GM13977 (cell line): ENCODE measurements around the gene EFCAB12.
"Not testable (repeated sequence)": the region's sequence is repeated elsewhere in the genome, so short reads cannot be mapped to it uniquely, and the experiment has no call there.

Experiments used
- DNase-seq: peaks from one replicate; pipeline ENCODE4 v3.0.0; 2012; ENCODE audit warnings: low spot score
- CTCF ChIP-seq: IDR thresholded peaks from 2 replicates; pipeline ENCODE4 v1.5.1; 2012; ENCODE audit warnings: mild to moderate bottlenecking, control low read depth; ENCODE audit not compliant: insufficient read depth; ENCODE audit errors: extremely low read depth, missing control alignments
- in situ Hi-C: fragments of 300-500 bp; cut with MboI; formaldehyde crosslinking; loops from one replicate; pipeline ENCODE4 v1.12.0; 2022; ENCODE audit warnings: low sequenced_read_pairs, low pct_unique_long_range_greater_than_20kb, mixed read lengths, inconsistent platforms; ENCODE audit not compliant: unreplicated experiment

Gene EFCAB12

GRCh38 chr3:129399895-129400357 is 28.5 kb downstream of the EFCAB12 start:
- no peak for DNase-seq
- no peak for TF ChIP-seq CTCF
- in situ Hi-C loops: no loop called here

GRCh38 chr3:129399145-129399894 is 29.1 kb downstream of the EFCAB12 start:
- peak; percentile 85 for DNase-seq
- TF ChIP-seq CTCF: peak; percentile 78
- in situ Hi-C loops: no loop called here

GRCh38 chr3:129398803-129399144 is 29.7 kb downstream of the EFCAB12 start:
- in situ Hi-C loops: no loop called here
- DNase-seq: no peak
- TF ChIP-seq CTCF: no peak

- DNase-seq, in situ Hi-C loops: not testable (repeated sequence)
These were observed 34.5 kb downstream of the EFCAB12 start for GRCh38 chr3:129393760-129394564.

- in situ Hi-C loops: no loop called here
- DNase-seq: no peak
- TF ChIP-seq CTCF: no peak
These were observed 35.2 kb downstream of the EFCAB12 start for GRCh38 chr3:129393271-129393670.

- DNase-seq, in situ Hi-C loops: not testable (repeated sequence)
These were observed 36.1 kb downstream of the EFCAB12 start for GRCh38 chr3:129392106-129392887.

- in situ Hi-C loops, DNase-seq: not testable (repeated sequence)
These were observed 36.9 kb downstream of the EFCAB12 start for GRCh38 chr3:129391583-129391982.

- no peak for DNase-seq
- TF ChIP-seq CTCF: no peak
- in situ Hi-C loops: no loop called here
These were observed 38.9 kb downstream of the EFCAB12 start for GRCh38 chr3:129389572-129389937.

- in situ Hi-C loops, DNase-seq: not testable (repeated sequence)
These were observed 39.5 kb downstream of the EFCAB12 start for GRCh38 chr3:129388791-129389571.
